Neural progenitor cell (in vitro differentiated cells): ENCODE data around the gene NFATC1.

ENCODE experiments used
- CTCF ChIP-seq: fragments of 200-600 bp; sonication (generic); IDR thresholded peaks from 2 replicates; pipeline ENCODE4 v1.5.1; 2017; ENCODE audit warnings: antibody characterized with exemption, mild to moderate bottlenecking
- EZH2 ChIP-seq: fragments of 200-600 bp; sonication (generic); IDR thresholded peaks from 2 replicates; pipeline ENCODE4 v1.6.1; 2017; ENCODE audit warnings: antibody characterized with exemption, mild to moderate bottlenecking, moderate library complexity

- no peak for TF ChIP-seq CTCF
- TF ChIP-seq EZH2 = no peak
Observed at GRCh38 chr18:79455261-79455660, 59.5 kb downstream of the NFATC1 start.
